Breast epithelium (tissue), 4 donors: ENCODE data around the gene FAM78B. TPM values are rescaled to one million over a fixed set of nuclear protein-coding genes. Genes with fewer than 3 reads are reported as not detected.

Experiments
- DNase-seq, 2 donors: peaks; one replicate each; pipeline ENCODE4 v3.0.0-alpha.2; 2019; ENCODE audit warnings: low spot score in 2 of 2
- H3K27ac ChIP-seq, 2 donors: fragments of 200-600 bp; sonication (generic) in 1 of 2; one replicate each; pipeline ENCODE4 v1.5.1; 2016 to 2019; ENCODE audit warnings: mild to moderate bottlenecking in 1 of 2
- H3K27me3 ChIP-seq, 2 donors: fragments of 200-600 bp; sonication (generic) in 1 of 2; one replicate each; pipeline versions ENCODE4 v1.5.1 to v1.6.0; 2017 to 2019; ENCODE audit warnings: control low read depth in 1 of 2, mild to moderate bottlenecking in 1 of 2
- H3K36me3 ChIP-seq: fragments of 200-600 bp; one replicate; pipeline ENCODE4 v1.5.1; 2019
- H3K4me1 ChIP-seq, 2 donors: fragments of 200-600 bp; sonication (generic); one replicate each; pipeline ENCODE4 v1.5.1; 2016 to 2019; ENCODE audit warnings: control low read depth in 1 of 2
- H3K4me3 ChIP-seq, 3 donors: fragments of 200-600 bp; sonication (generic); 1 replicate in 2 of 3; 2 replicates in 1 of 3; pipeline ENCODE4 v1.5.1; 2016 to 2019; ENCODE audit warnings: mild to moderate bottlenecking in 3 of 3, moderate library complexity in 2 of 3
- H3K9me3 ChIP-seq, 2 donors: fragments of 200-600 bp; sonication (generic) in 1 of 2; one replicate each; pipeline ENCODE4 v1.5.1; 2016 to 2019; ENCODE audit warnings: control low read depth in 1 of 2
- POLR2A ChIP-seq: fragments of 450-650 bp; IDR thresholded peaks from one replicate; pipeline ENCODE4 v1.6.1; 2016; ENCODE audit warnings: antibody characterized with exemption, mild to moderate bottlenecking, moderate library complexity
- POLR2AphosphoS5 ChIP-seq, 3 donors: sonication (generic); formaldehyde crosslinking; IDR thresholded peaks; one replicate each; pipeline ENCODE4 v1.6.1; 2017; ENCODE audit warnings: antibody characterized with exemption in 3 of 3
- intact Hi-C: fragments of 100-400 bp; cut with DNase I; formaldehyde crosslinking; loops from one replicate; pipeline ENCODE4 v1.15.1; 2023; ENCODE audit warnings: low total_unique reads
- total RNA-seq, 3 donors: library from RNA; depleted of rRNA; stranded (reverse); fragments of >200 nt; gene quantifications; one replicate each; pipeline ENCODE4 v1.1.0, GENCODE V29; 2016
- TF ChIP-seq, protein P1 (sequence below), 3 donors: fragments of 450-650 bp; IDR thresholded peaks; one replicate each; pipeline ENCODE4 v1.5.1; 2016 to 2017; ENCODE audit warnings: antibody characterized with exemption in 3 of 3, mild to moderate bottlenecking in 3 of 3, moderate library complexity in 3 of 3

Gene FAM78B
- total RNA-seq, 3 donors from 2014 or later = 0.98 to 3.2 (median 1.2) TPM

- TF ChIP-seq, protein P1, sequence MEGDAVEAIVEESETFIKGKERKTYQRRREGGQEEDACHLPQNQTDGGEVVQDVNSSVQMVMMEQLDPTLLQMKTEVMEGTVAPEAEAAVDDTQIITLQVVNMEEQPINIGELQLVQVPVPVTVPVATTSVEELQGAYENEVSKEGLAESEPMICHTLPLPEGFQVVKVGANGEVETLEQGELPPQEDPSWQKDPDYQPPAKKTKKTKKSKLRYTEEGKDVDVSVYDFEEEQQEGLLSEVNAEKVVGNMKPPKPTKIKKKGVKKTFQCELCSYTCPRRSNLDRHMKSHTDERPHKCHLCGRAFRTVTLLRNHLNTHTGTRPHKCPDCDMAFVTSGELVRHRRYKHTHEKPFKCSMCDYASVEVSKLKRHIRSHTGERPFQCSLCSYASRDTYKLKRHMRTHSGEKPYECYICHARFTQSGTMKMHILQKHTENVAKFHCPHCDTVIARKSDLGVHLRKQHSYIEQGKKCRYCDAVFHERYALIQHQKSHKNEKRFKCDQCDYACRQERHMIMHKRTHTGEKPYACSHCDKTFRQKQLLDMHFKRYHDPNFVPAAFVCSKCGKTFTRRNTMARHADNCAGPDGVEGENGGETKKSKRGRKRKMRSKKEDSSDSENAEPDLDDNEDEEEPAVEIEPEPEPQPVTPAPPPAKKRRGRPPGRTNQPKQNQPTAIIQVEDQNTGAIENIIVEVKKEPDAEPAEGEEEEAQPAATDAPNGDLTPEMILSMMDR (IDR thresholded peaks at IDR 0.05) = no peak
- no peak for TF ChIP-seq POLR2AphosphoS5 (IDR thresholded peaks at IDR 0.05)
- no peak for TF ChIP-seq POLR2A
- no peak for DNase-seq
- H3K4me3 ChIP-seq = no peak overlapping the region
- H3K27me3 ChIP-seq = no peaks in the 10 kb centered on the region
- no peaks in the 10 kb centered on the region for H3K4me1 ChIP-seq
- no peaks in the 10 kb centered on the region for H3K36me3 ChIP-seq
- H3K9me3 ChIP-seq = no peaks in the 10 kb centered on the region
- H3K27ac ChIP-seq = no peak overlapping the region
- intact Hi-C loops = no loop called here
Observed at GRCh38 chr1:166112425-166112824, 54.4 kb downstream of the FAM78B start.

- intact Hi-C loops = loop anchor here (2.0 kb wide), 1 partner anchor 41 kb away; no protein-coding TSS in a partner anchor
- DNase-seq = no peak
- no peak overlapping the region for H3K4me3 ChIP-seq
- no peak overlapping the region for H3K27ac ChIP-seq
- H3K36me3 ChIP-seq = no peaks in the 10 kb centered on the region
- no peak for TF ChIP-seq POLR2AphosphoS5 (IDR thresholded peaks at IDR 0.05)
- TF ChIP-seq POLR2A = no peak
- TF ChIP-seq, protein P1 (IDR thresholded peaks at IDR 0.05) = no peak
- H3K4me1 ChIP-seq = no peaks in the 10 kb centered on the region
- H3K9me3 ChIP-seq = no peaks in the 10 kb centered on the region
- H3K27me3 ChIP-seq = no peaks in the 10 kb centered on the region
Observed at GRCh38 chr1:166111430-166111829, 55.4 kb downstream of the FAM78B start.

GRCh38 chr1:166090244-166090643 lies 76.6 kb downstream of the FAM78B start:
- TF ChIP-seq POLR2AphosphoS5 (IDR thresholded peaks at IDR 0.05) = no peak
- TF ChIP-seq, protein P1 (IDR thresholded peaks at IDR 0.05) = no peak
- TF ChIP-seq POLR2A = no peak
- no peak for DNase-seq
- intact Hi-C loops = no loop called here
- Histone ChIP-seq H3K36me3 (no peaks in the 10 kb centered on the region), H3K27ac (no peak overlapping the region), H3K4me3 (no peak overlapping the region), H3K27me3 (no peaks in the 10 kb centered on the region), H3K9me3 (no peaks in the 10 kb centered on the region), H3K4me1 (no peaks in the 10 kb centered on the region)

- intact Hi-C loops = no loop called here
- H3K4me1 ChIP-seq = no peaks in the 10 kb centered on the region
- TF ChIP-seq POLR2A (no peak), POLR2AphosphoS5 (IDR thresholded peaks at IDR 0.05) (no peak)
- TF ChIP-seq, protein P1 (IDR thresholded peaks at IDR 0.05) = no peak
- H3K27ac ChIP-seq = no peak overlapping the region
- DNase-seq = no peak
- H3K4me3 ChIP-seq = no peak overlapping the region
- no peaks in the 10 kb centered on the region for H3K27me3 ChIP-seq
- no peaks in the 10 kb centered on the region for H3K36me3 ChIP-seq
- H3K9me3 ChIP-seq = no peaks in the 10 kb centered on the region
Observed at GRCh38 chr1:166089804-166090203, 77.0 kb downstream of the FAM78B start.

DNA sequence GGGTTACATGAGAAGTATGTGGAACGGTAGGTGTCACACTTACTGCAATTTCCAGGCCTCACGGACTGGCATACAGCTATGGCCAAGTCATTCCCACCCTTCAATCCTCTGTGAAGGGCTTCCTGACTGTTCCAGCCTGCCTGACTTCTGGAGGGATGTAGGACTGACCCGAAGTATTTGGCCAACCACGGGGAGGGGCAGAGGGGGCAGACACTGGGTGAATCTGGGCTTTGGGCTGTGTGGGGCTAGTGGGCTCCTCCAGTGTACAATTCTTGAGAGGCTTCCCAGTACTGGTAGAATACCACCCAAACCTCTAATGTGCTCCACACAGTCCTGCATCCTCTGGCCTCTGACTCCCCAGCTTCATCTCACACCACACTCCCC lies 78.2 kb downstream of the FAM78B start:
- TF ChIP-seq, protein P1 (IDR thresholded peaks at IDR 0.05) = no peak
- TF ChIP-seq POLR2A (no peak), POLR2AphosphoS5 (IDR thresholded peaks at IDR 0.05) (no peak)
- intact Hi-C loops = no loop called here
- H3K27ac ChIP-seq = no peak overlapping the region
- DNase-seq = no peak
- H3K4me3 ChIP-seq = no peak overlapping the region
- H3K36me3 ChIP-seq = no peaks in the 10 kb centered on the region
- no peaks in the 10 kb centered on the region for H3K4me1 ChIP-seq
- H3K27me3 ChIP-seq = no peaks in the 10 kb centered on the region
- H3K9me3 ChIP-seq = no peaks in the 10 kb centered on the region
